Endodermal cell (in vitro differentiated cells): Measurements from ENCODE around the gene STAC. TPM values are rescaled to one million over a fixed set of nuclear protein-coding genes. Genes with fewer than 3 reads are reported as not detected.

Source experiments
- DNase-seq: peaks from one replicate; pipeline ENCODE4 v3.0.0-alpha.2; 2017
- H3K27ac ChIP-seq: 2 replicates; pipeline ENCODE4 v1.5.1; 2013; ENCODE audit warnings: mild to moderate bottlenecking, low read depth, low read length, moderate library complexity
- H3K27me3 ChIP-seq: 2 replicates; pipeline ENCODE4 v1.6.1; 2013; ENCODE audit warnings: mild to moderate bottlenecking, low read length, moderate library complexity; ENCODE audit not compliant: insufficient read depth, control insufficient read depth, poor library complexity, severe bottlenecking
- H3K36me3 ChIP-seq: 2 replicates; pipeline ENCODE4 v1.7.0; 2013; ENCODE audit warnings: mild to moderate bottlenecking, low read length, moderate library complexity; ENCODE audit not compliant: control insufficient read depth, insufficient read depth
- H3K4me1 ChIP-seq: one replicate; pipeline ENCODE4 v1.7.0; 2013; ENCODE audit warnings: low read length; ENCODE audit not compliant: control insufficient read depth, insufficient read depth
- H3K4me3 ChIP-seq: 2 replicates; pipeline ENCODE4 v1.5.1; 2013; ENCODE audit warnings: mild to moderate bottlenecking, low read length, moderate library complexity
- H3K9ac ChIP-seq: 2 replicates; pipeline ENCODE4 v1.6.1; 2013; ENCODE audit warnings: mild to moderate bottlenecking, low read length, moderate library complexity; ENCODE audit not compliant: poor library complexity, severe bottlenecking; ENCODE audit errors: extremely low read depth
- H3K9me3 ChIP-seq: 2 replicates; pipeline ENCODE4 v1.6.1; 2013; ENCODE audit warnings: mild to moderate bottlenecking, low read length, moderate library complexity; ENCODE audit not compliant: control insufficient read depth
- H3K27ac Mint-ChIP-seq: 2 replicates; pipeline ENCODE4 v1.8.0; 2020; ENCODE audit warnings: mixed read lengths
- H3K27me3 Mint-ChIP-seq: 2 replicates; pipeline ENCODE4 v1.8.0; 2021; ENCODE audit warnings: mild to moderate bottlenecking, mixed read lengths; ENCODE audit not compliant: insufficient read depth
- H3K36me3 Mint-ChIP-seq: 2 replicates; pipeline ENCODE4 v1.8.0; 2020; ENCODE audit warnings: low read depth, mixed read lengths
- H3K4me1 Mint-ChIP-seq: 2 replicates; pipeline ENCODE4 v1.8.0; 2020; ENCODE audit warnings: mixed read lengths
- H3K4me3 Mint-ChIP-seq: 2 replicates; pipeline ENCODE4 v1.8.0; 2020; ENCODE audit warnings: mild to moderate bottlenecking, moderate library complexity, mixed read lengths
- H3K9me3 Mint-ChIP-seq: 2 replicates; pipeline ENCODE4 v1.8.0; 2020; ENCODE audit warnings: mild to moderate bottlenecking, mixed read lengths
- CTCF ChIP-seq: fragments of 200-600 bp; sonication (generic); conservative IDR thresholded peaks from 2 replicates; pipeline ENCODE4 v1.5.0; 2021; ENCODE audit warnings: antibody characterized with exemption, mild to moderate bottlenecking
- WGBS, 2 experiments: methylation state at CpG; one replicate each; pipeline versions ENCODE4 v1.1.5 to v1.1.7; 2013; ENCODE audit warnings: missing lambda C conversion rate in 2 of 2, mixed read lengths in 1 of 2; ENCODE audit not compliant: insufficient coverage in 1 of 2, insufficient read length in 1 of 2; 5-methylcytosine and 5-hydroxymethylcytosine counted together
- total RNA-seq, 2 donors: library from RNA; stranded (reverse); fragmentation: NEBNext Ultra II Directional in 1 of 2; extraction: Animal tissue kit (Norgen Biotek cat#: 25700) in 1 of 2; gene quantifications; 2 replicates in 1 of 2; 3 replicates in 1 of 2; pipeline ENCODE4 v1.2.1, GENCODE V29; 2021

Gene STAC
- total RNA-seq, 2 donors from 2014 or later, result 0.80 to 1.2 TPM

GRCh38 chr3:36443028-36443686 lies 62.9 kb downstream of the STAC start:
- H3K9me3 Mint-ChIP-seq, result no peaks in the 10 kb centered on the region
- no peak for TF ChIP-seq CTCF

DNA sequence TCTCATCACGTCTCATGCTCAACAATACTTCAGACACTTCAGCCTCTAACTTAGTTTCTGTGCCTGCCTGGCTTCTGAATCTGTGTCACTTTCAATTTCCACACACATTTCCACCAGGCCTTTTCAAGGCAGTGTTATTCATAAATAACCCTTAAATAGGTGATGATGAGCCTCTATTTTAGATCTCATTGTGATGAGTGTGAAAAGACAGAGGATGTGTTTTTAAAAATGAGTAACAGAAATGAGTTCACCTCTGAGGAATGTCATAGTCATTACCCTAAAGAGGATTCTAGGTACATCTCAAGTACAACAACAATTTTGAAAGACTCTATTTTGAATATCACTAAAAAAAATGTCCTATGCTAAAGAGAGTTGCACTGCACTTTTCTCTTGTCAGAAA lies 64.6 kb downstream of the STAC start:
- Histone ChIP-seq H3K9me3 (no peaks in the 10 kb centered on the region), H3K27ac (no peak overlapping the region), H3K36me3 (no peaks in the 10 kb centered on the region), H3K9ac (no peak overlapping the region), H3K27me3 (no peaks in the 10 kb centered on the region), H3K4me1 (no peaks in the 10 kb centered on the region), H3K4me3 (no peak overlapping the region)
- Mint-ChIP-seq H3K27ac (peak overlapping the region; percentile 60), H3K4me1 (peaks cover 2% of the 10 kb centered on the region), H3K36me3 (no peaks in the 10 kb centered on the region), H3K9me3 (no peaks in the 10 kb centered on the region), H3K27me3 (no peaks in the 10 kb centered on the region), H3K4me3 (no peak overlapping the region)
- no peak for DNase-seq
- 78 to 84% methylated on average over 1 of the region's 1 CpG for WGBS, 2 experiments
- TF ChIP-seq CTCF, result no peak

More at GRCh38 chr3:36443028-36443686, 62.9 kb downstream of the STAC start:
- no peak for DNase-seq
- H3K9me3 ChIP-seq, result no peaks in the 10 kb centered on the region
- Mint-ChIP-seq H3K27me3 (peaks cover 2% of the 10 kb centered on the region), H3K27ac (no peak overlapping the region), H3K4me1 (peaks cover 2% of the 10 kb centered on the region), H3K4me3 (no peak overlapping the region), H3K36me3 (no peaks in the 10 kb centered on the region)
- H3K27ac ChIP-seq, result no peak overlapping the region
- 80 to 87% methylated on average over 7 to 10 of the region's 10 CpGs for WGBS, 2 experiments
- H3K9ac ChIP-seq, result no peak overlapping the region
- H3K4me3 ChIP-seq, result no peak overlapping the region
- H3K36me3 ChIP-seq, result no peaks in the 10 kb centered on the region
- no peaks in the 10 kb centered on the region for H3K27me3 ChIP-seq
- no peaks in the 10 kb centered on the region for H3K4me1 ChIP-seq

DNA sequence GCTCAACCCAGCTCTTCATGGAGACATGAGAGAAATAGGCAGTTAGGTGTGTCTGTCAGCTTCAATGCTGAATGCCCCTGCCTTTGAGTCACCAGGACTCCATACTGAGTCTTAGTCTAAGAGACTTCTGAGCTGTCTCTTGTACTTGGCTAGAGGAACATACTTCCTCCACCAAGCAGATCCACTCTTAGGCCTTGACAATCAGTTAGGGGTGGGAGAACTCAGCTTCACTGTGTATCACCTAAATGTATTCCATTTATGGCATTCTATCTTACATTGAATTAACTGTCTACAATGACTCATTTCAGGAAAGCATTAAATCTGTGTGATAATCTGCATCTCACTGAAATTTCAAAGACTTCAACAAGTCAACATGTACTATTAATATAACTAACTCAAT lies 66.0 kb downstream of the STAC start:
- H3K9me3 ChIP-seq, result no peaks in the 10 kb centered on the region

More for the DNA sequence above, 66.0 kb downstream of the STAC start:
- Mint-ChIP-seq H3K4me1 (peaks cover 2% of the 10 kb centered on the region), H3K9me3 (no peaks in the 10 kb centered on the region), H3K27me3 (no peaks in the 10 kb centered on the region), H3K27ac (no peak overlapping the region), H3K36me3 (no peaks in the 10 kb centered on the region), H3K4me3 (no peak overlapping the region)
- Histone ChIP-seq H3K27ac (no peak overlapping the region), H3K4me3 (no peak overlapping the region), H3K27me3 (no peaks in the 10 kb centered on the region), H3K36me3 (no peaks in the 10 kb centered on the region), H3K4me1 (no peaks in the 10 kb centered on the region), H3K9ac (no peak overlapping the region)
- TF ChIP-seq CTCF, result no peak
- no peak for DNase-seq
